HG02763 (cell line): Measurements from ENCODE around the gene HECTD3.
"Not testable (repeated sequence)": the region's sequence is repeated elsewhere in the genome, so short reads cannot be mapped to it uniquely, and the experiment has no call there.

Experiments
- ATAC-seq: cut with Tn5 transposase; IDR thresholded peaks from one replicate; pipeline ENCODE4 v1.9.1; 2021; ENCODE audit warnings: mild to moderate bottlenecking, moderate library complexity; ENCODE audit not compliant: unreplicated experiment

HECTD3 gene

DNA sequence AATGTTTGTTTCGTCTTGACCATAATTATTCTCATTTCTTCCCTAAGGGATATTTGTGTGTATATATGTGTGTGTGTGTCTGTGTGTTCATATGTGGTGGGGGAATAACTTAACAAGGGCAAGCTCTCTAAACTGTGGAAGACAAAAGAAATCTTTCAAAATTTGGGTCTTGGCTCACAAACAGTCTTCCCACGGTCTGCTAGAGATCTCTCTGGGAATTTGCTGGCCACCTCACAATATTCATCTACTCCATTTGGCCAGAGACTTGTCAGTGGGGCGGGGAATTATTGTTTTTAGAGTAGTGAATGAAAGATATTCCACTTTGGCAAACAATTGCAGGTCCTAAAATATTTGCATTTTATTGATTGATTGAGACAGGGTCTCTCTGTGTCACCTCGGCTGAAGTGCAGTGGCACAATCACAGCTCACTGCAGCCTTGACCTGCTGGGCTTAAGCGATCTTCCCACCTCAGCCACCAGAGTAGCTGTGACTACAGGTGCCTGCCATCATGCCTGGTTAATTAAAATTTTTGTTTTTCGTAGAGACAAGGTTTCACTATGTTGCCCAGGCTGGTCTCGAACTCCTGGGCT is 16.7 kb downstream of the HECTD3 start:
- ATAC-seq: no peak

DNA sequence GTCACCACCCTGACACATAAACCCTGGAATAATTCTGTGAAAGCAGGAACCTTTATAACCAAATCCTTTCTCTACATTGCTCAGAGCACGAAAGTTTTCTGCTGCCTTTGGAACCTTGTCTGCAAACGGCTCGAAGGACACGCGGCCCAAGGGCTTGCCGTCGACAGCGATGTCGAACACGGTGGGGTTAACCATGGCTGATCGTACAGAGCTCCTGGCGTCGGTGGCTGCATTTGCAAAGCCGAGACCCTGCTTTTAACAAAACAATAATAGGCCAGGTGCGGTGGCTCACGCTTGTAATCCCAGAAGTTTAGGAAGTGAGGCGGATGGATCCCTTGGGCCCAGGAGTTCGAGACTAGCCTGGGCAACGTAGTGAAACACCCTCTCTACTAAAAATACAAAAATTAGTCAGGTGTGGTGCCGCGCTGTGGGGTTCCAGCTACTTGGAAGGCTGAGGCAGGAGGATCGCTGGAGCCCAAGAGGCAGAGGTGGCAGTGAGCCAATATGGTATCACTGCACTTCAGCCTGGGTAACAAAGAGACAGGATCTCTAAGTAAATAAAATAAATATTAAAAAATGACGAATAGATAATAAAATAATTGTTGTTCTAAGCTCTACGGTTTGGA is 22.5 kb downstream of the HECTD3 start:
- ATAC-seq: no peak

DNA sequence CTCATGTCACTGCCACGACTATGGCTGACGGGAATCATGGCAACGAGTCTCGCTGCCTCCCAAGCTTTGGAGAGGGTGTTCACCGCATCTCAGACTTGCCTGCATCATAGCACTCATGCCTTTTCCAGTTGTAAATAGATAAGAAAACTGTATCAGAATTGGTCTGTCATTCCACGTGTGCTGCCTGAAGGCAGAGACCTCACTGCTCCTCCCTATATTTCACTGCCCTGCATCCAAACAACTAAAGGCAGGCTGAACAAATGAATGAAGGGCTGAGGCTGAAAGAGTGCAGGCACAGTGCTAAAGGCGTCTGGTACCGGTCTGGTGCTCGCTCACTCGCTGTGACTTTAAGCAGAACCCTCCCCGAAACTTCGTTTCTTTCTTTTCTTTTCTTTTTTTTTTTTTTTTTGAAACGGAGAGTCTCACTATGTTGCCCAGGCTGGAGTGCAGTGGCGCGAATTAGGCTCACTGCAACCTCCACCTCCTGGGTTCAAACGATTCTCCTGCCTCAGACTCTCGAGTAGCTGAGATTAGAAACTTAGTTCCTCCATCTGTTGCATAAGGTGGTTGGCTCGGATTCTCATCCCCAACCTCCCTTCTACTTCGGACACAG is 25.3 kb downstream of the HECTD3 start:
- ATAC-seq: peak; percentile 10

DNA sequence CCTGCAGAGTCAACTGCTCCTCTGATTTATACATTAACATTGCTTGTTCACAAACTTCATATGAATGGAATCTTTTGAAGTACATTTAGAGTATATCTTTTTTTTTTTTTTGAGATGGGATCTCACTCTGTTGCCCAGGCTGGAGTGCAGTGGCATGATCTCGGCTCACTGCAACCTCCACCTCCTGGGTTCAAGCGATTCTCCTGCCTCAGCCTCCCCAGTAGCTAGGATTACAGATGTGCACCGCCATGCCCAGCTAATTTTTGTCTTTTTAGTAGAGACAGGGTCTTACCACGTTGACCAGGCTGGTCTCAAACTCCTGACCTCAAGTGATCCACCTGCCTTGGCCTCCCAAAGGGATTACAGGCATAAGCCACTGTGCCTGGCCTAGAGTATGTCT is 33.8 kb downstream of the HECTD3 start:
- not testable (repeated sequence) for ATAC-seq

DNA sequence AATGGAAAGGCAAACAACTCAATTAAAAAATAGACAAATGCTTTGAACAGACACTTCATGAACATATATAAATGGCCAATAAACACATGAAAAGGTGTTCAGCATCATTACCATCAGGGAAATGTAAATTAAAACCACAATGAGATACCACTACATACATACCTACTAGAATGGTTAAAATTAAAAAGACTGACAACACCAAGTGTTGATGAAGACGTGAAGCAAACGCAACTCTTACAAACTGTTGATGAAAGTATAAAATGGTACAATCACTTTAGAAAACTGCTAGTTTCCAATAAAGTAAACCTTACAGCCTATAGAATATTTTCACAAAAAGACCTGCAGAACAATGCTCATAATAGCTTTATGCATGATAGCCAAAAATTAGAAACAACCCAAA is 34.9 kb downstream of the HECTD3 start:
- ATAC-seq: no peak

DNA sequence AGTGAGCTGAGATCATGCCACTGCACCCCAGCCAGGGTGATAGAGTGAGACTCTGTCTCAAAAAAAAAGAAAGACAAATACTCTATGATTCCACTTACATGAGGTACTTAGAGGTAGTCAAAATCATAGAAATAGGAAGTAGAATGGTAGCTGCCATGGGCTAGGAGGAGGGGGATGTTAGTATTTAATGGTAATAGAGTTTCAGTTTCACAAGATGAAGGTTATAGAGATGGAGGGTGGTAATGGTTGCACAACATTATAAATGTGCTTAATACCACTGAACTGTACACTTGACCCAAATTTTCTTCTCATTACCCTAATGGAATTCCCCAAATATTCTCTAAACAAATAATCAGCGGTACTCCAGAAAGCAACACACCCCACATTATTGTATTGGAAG is 37.5 kb downstream of the HECTD3 start:
- ATAC-seq: no peak

DNA sequence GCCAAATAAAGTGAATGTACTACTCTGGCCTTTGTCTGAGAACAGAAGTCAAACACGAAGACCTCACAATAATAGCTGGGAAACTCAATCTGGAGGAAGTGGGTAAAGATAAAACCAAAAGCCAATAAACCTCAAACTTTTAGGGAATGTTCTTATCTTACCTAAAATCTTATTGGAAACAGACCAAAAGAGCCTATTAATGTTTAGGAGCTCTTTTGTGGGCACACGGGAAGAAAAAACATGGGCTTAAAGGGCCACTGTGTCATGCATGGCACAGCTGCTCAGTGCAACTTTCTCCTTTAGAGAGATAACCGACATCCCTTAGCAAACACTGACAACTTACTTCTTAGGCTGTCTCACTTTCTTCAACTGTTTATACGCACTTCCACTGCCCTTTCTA is 40.8 kb downstream of the HECTD3 start:
- ATAC-seq: no peak

DNA sequence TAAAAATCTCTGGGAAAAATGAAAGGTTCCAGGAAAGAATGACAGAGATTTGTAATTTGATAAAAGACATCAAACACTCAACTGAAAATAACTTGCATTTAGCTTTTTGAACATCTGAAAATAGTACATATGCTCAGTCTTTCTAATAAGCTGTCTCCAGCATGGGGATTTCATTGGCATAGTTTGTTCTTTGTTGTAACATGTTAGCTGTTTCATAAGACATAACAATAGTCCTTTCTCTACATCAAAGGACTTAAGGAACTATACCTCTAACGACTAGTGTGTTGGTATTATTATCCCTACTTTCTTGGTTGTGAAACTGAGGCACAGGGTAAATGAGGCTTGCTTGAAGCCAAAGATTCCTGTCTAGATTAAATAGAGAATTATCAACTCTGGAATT is 46.7 kb downstream of the HECTD3 start:
- no peak for ATAC-seq

DNA sequence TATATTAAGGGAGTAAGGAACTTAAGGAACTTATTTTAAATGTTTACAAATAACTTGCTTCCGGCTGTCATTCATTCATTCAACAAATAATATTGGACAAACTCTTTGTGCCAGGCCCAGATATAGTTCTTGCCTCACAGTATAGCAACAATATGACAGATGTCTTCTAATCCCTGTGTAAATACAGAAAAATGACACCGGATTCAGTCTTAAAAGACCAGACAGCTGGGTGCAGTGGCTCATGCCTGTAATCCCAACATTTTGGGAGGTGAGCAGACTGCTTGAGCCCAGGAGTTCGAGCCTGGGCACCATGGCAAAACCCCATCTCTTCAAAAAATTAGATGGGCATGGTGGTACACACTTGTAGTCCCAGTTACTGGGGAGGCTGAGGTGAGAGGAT is 48.4 kb downstream of the HECTD3 start:
- no peak for ATAC-seq

DNA sequence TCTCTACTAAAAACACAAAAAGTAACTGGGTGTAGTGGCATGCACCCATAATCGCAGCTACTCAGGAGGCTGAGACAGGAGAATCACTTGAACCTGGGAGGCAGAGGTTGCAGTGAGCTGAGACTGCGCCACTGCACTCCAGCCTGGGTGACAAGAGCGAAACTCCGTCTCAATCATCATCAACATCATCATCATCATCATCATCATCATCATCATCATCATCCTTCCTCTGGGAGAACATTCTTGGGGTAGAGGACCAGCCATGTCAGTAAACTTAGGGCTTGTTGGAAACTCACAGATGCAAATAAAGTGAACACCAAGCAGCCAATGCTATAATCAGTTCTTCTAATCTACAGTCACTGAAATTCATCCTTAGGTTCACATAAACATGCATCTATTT is 49.1 kb downstream of the HECTD3 start:
- not testable (repeated sequence) for ATAC-seq

DNA sequence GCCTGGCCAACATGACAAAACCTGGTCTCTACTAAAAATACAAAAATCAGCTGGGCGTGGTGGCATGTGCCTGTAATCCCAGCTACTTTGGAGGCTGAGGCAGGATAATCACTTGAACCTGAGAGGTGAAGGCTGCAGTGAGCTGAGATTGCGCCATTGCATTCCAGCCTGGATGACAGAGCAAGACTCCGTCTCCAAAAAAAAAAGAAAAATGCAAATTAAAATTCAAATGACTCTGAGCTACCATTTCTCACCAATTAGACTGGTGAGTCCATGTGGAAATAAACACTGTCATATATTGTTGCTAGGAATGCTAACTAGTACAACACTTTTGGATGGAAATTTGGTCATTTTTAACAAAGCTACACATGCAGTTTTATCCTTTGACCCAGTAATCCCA is 53.6 kb downstream of the HECTD3 start:
- not testable (repeated sequence) for ATAC-seq

DNA sequence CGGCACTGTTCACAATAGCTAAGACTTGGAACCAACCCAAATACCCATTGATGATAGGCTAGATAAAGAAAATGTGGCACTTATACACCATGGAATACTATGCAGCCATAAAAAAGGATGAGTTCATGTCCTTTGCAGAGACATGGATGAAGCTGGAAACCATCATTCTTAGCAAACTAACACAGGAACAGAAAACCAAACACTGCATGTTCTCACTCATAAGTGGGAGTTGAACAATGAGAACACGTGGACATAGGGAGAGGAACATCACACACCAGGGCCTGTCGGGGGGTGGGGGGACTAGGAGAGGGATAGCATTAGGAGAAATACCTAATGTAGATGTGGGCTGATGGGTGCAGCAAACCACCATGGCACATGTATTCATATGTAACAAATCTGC is 55.0 kb downstream of the HECTD3 start:
- not testable (repeated sequence) for ATAC-seq
